Hematopoietic multipotent progenitor cell treated with erythropoietin and hydrocortisone succinate and interleukin-3 and kit ligand, for 6 days (in vitro differentiated cells): ENCODE data around the gene AP1M2.
A peak's percentile ranks its signal among the peaks of the same experiment; 100 is the strongest.
"Not testable (repeated sequence)": the region's sequence is repeated elsewhere in the genome, so short reads cannot be mapped to it uniquely, and the experiment has no call there.

Experiments used
- DNase-seq: peaks from one replicate; pipeline ENCODE4 v3.0.0-alpha.2; 2015

The AP1M2 gene

GRCh38 chr19:10600149-10600548 lies 13.0 kb upstream of the AP1M2 start:
- DNase-seq = no peak

- DNase-seq = no peak
Measured at GRCh38 chr19:10593820-10594637, 6.9 kb upstream of the AP1M2 start.

GRCh38 chr19:10593148-10593547 lies 6.0 kb upstream of the AP1M2 start:
- DNase-seq = no peak

DNA sequence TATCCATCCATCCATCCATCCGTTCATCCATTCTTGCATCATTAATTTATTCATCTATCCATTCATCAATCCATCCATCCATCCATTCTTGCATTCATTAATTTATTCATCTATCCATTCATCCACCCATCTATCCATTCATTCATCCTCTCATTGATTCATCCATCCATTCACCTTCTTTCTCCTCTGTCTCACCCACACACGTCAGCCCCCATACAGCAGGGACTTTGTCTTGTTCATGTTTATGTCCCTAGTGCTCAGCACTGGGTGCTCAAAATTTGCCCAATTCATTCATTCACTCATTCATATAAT lies 683 bp upstream of the AP1M2 start:
- no peak for DNase-seq

GRCh38 chr19:10586396-10586795 lies 716 bp downstream of the AP1M2 start:
- no peak for DNase-seq

DNA sequence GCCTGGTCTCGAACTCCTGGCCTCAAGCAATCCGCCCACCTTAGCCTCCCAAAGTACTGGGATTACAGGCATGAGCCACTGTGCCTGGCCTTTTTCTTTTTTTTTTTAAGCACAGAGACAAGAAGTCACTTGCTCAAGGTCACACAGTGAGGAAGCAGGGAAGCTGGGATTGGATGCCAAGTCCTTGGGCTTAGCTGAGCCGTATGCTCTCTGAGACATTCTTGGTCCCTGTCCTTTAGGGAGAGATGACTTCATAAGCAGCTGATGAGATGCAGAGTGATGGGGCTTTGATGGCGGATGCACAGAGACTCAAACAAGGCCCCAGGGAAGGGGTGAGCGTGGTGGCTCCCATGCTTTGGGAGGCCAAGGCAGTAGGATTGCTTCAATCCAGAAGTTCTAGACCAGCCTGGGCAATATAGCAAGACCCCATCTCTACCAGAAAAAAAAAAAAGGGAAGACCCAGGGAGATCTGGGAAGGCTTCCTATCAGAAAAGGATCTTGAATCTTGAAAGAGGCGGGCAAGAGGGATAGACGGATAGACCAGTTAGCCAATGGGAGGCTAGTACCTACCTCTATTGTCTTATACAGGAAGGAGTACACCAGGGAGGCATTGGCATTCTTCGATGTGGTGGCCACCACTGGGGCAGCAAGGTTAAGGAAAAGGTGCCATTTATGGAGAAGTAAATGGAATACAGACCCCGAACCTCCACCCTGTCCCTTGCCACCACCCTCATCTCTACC lies 3.9 kb downstream of the AP1M2 start:
- DNase-seq = no peak

DNA sequence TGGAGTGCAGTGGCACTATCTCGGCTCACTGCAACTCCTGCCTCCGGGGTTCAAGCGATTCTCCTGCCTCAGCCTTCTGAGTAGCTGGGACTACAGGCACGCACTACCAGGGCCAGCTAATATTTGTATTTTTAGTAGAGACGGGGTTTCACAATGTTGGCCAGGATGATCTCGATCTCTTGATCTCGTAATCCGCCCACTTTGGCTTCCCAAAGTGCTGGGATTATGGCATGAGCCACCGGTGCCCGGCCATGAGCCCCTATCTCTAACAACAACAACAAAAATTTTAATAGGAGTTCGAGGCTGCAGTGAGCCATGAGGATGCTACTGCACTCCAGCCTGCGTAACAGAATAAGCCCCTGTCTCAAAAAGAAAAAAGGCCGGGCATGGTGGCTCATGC lies 5.0 kb downstream of the AP1M2 start:
- DNase-seq = no peak

DNA sequence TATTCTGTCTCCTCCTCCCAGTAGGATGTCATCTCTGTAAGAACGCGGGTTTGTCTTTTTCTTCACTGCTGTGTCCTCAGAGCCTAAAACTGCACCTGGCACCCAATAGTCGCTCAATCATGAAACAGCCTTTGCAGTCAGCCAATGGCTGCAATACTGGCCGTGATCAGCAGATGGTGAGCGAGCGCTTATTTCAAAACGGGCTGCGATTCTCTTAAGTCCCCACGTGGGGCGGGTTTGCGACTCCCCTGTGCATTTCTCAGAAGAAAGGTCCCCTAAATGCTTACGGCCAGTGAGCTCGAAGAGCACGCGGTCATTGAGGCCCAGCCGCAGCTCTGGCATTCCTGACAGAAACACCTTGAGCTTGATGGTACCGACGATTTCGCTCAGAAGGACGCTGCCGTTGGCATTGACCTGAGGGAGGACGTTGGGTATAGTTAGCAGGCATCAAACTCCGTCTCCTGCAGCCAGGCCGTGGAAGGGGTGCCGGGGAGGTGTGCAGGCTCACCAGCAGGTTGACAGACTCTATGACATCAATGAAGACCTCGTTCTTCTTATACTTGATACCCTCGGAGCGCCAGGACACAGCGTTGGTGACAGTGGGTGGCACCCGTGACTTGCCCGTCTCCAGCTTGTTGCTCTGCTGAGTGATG lies 6.0 kb downstream of the AP1M2 start:
- peak; percentile 98 for DNase-seq

- DNase-seq = no peak
Measured at GRCh38 chr19:10577951-10578350, 9.2 kb downstream of the AP1M2 start.

- DNase-seq = no peak
Measured at GRCh38 chr19:10575011-10575716, 11.9 kb downstream of the AP1M2 start.

DNA sequence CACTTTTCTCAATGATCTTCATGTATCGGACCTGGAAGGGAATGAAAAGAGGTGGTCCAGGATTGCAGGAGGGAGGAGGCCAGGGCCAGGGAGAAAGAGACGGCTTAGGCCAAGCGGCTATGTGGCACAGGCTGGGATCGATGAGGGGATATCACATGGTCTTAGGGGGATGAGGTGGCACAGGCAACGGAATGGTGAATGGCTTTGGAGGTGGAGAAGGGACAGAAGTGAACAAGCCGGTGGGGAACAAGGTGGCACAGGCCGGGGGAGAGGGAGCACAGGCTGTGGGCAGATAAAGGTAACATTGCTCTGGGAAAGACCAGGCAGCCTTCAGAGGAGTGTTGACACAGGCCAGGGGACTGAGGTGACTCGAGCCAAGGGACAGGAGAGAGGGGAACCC lies 12.7 kb downstream of the AP1M2 start:
- no peak for DNase-seq

DNA sequence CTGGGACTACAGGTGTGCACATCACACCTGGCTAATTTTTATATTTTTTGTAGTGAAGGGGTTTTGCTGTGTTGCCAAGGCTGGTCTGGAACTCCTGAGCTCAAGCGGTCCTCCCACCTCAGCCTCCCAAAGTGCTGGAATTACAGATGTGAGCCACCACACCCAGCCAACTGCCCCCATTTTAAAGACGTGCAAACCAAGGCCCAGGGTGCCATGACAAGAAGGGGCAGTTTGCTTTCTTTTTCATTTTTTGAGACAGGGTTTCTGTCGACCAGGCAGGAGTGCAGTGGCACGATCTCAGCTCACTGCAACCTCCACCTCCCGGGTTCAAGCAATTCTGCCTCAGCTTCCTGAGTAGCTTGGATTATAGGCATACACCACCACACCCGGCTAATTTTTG lies 13.3 kb downstream of the AP1M2 start:
- not testable (repeated sequence) for DNase-seq

GRCh38 chr19:10568826-10569651 lies 18.1 kb downstream of the AP1M2 start, which contains the start of gene CDKN2D:
Gene CDKN2D (minus strand): TSS chr19:10568979. CDS start chr19:10568653, 326 bp downstream.
- DNase-seq = peak; percentile 99

GRCh38 chr19:10568062-10568825 lies 18.9 kb downstream of the AP1M2 start:
- DNase-seq = peak; percentile 27

DNA sequence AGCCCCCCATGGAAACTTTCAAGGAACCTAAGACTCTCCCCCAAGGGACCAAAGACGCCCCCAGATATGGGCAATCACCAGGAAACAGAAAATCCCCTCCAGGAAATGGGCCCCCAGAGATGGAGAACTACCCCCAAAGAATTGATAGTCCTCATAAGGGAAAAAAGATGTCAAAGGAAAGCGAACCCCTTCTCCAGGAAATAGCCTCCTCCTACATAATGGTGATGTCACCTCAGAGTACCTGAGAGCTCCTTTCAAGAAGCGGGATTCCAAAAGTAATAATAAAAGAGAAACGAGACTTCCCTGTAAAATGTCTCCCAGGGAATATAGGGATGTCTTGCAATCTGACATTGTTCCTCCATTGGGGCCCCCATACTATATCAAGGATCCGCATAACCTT lies 19.5 kb downstream of the AP1M2 start:
- no peak for DNase-seq

GRCh38 chr19:10566658-10567410 lies 20.3 kb downstream of the AP1M2 start:
- peak; percentile 59 for DNase-seq

GRCh38 chr19:10566408-10566657 lies 20.8 kb downstream of the AP1M2 start:
- DNase-seq = no peak

DNA sequence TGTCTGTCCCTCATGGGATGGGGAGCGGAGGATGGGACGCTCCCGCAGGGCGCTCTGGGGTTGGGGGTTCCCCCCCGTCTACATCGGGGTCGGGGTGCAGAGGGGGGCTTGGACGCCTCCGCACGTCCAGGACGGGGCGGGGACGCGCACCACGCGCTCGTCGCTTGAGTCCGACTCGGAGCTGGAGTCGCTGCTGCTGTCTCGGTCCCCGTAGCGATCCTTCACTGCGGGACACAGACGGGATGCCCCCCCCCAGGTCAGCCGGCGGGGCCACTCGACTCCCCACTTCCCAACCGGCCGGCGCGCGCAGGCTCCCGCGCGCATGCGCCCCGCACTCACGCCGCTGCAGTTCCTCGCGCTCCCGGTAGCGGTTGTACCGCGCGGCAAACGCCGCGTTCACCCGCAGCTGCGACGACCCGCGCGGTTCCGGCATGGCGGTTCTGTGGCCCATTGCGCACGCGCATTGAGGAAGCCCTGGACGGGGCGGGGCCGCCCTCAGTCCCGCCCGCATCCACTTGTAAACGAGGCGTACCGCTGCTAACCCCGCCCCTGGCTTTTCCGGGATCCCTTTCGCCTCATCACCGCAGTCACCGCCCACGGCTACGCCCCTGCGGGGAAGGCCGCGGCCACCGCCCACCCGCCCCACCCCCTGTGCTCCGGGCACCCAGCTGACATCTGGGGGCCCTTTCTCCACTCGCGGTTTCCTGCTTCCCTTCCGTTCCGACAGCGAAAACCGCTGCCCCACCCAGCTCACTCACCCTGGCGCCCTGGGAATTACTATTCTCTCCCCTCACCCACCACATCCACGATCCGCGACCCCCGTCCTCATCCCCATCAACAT lies 21.3 kb downstream of the AP1M2 start, which contains the start of gene KRI1:
KRI1 (minus strand) TSS at position 444 of the 841 bp plus-strand sequence; CDS start at position 433, 11 bp downstream.
- DNase-seq = peak; percentile 100

- DNase-seq = peak; percentile 90
Measured at GRCh38 chr19:10565028-10565566, 22.0 kb downstream of the AP1M2 start.

DNA sequence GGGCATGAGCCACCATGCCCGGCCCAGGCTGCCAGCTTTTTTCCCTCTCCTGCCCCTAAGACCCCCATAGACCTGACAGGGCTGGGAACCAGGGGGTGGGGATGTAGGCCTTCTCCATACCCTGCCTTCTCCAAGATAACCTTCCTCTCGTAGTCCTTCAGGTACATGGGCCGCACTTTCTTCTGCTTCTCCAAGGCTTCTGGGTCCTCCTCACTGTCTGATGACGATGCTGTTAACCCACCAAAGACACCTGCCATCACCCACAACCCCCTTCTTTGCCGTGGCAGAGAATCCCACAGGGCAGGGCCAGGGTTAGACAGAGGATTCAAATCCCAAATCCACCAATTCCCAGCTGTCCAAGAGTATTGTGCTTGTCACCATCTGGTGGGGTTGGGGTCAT lies 24.5 kb downstream of the AP1M2 start:
- no peak for DNase-seq
